Measurements from ENCODE around the gene PIAS4. TPM values are rescaled to one million over a fixed set of nuclear protein-coding genes. Genes with fewer than 3 reads are reported as not detected.

Gene PIAS4
- total and polyA plus RNA-seq, 2 of the 13 experiments (the other 11 are each of a cell fraction or from before 2014, with no cell fraction given), result 9.0 to 20.1 TPM

DNA sequence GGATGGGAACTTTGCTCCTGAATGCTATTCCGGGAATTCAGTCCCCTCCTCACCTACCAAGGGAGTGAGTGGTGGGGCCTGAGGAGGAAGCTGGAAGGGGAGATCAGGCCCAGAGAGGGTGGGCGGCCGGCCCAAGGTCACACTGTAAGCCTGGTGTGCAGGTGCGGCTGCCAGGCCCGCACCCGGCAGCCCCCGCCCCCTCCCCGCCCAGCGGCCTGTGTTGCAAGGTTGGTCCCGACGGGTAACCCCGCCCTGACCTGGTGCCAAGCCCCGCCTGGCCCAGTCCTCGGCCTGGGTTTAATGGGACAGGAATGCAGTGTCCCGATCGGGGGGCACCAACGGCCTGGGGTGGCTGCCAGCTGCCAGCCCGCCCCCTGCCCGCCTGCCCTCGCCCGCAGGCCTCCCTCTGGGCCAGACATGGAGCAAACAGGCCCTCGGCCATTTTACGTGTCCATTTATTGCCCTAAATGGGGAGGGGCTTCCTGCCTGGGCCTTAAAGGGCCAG lies 53.7 kb downstream of the PIAS4 start (continued):
- TF ChIP-seq MAZ (IDR thresholded peaks at IDR 0.05; ENCODE audit: borderline replicate concordance, low read depth, low read length) (no peak), MAZ (CRISPR knock-in tag; IDR thresholded peaks at IDR 0.05; ENCODE audit: low read depth) (peak; percentile 24; the same call in 1 of the 2 replicates), ZNF7 (CRISPR knock-in tag; IDR thresholded peaks at IDR 0.05) (no peak), EED (CRISPR knock-in tag; IDR thresholded peaks at IDR 0.05) (no peak), CCAR2 (optimal IDR thresholded peaks at IDR 0.05; ENCODE audit: low read depth, low read length) (no peak), FOSL2 (CRISPR knock-in tag; IDR thresholded peaks at IDR 0.05) (peak; percentile 48; the same call in 1 of the 2 replicates), SMAD3 (CRISPR knock-in tag; IDR thresholded peaks at IDR 0.05) (no peak), GATAD2A (CRISPR knock-in tag; IDR thresholded peaks at IDR 0.05) (no peak), KLF12 (CRISPR knock-in tag; IDR thresholded peaks at IDR 0.05; ENCODE audit: borderline replicate concordance) (no peak), NR3C1 (CRISPR knock-in tag; IDR thresholded peaks at IDR 0.05) (no peak), THAP11 (CRISPR knock-in tag; IDR thresholded peaks at IDR 0.05) (peak; percentile 17; the same call in 1 of the 2 replicates), PTBP1 (IDR thresholded peaks at IDR 0.05; ENCODE audit: low read depth, low read length, poor library complexity, severe bottlenecking) (no peak), RBFOX2 (IDR thresholded peaks at IDR 0.05; ENCODE audit: low read depth, low read length) (peak; percentile 85), ZBTB7A (CRISPR knock-in tag; IDR thresholded peaks at IDR 0.05) (peak; percentile 20; the same call in 1 of the 2 replicates), SP1 (IDR thresholded peaks at IDR 0.05) (no peak), SP1 (CRISPR knock-in tag; IDR thresholded peaks at IDR 0.05) (peak; percentile 9; the same call in 1 of the 2 replicates), ZBTB38 (CRISPR knock-in tag; IDR thresholded peaks at IDR 0.05) (no peak)
- TF ChIP-seq, protein P1, sequence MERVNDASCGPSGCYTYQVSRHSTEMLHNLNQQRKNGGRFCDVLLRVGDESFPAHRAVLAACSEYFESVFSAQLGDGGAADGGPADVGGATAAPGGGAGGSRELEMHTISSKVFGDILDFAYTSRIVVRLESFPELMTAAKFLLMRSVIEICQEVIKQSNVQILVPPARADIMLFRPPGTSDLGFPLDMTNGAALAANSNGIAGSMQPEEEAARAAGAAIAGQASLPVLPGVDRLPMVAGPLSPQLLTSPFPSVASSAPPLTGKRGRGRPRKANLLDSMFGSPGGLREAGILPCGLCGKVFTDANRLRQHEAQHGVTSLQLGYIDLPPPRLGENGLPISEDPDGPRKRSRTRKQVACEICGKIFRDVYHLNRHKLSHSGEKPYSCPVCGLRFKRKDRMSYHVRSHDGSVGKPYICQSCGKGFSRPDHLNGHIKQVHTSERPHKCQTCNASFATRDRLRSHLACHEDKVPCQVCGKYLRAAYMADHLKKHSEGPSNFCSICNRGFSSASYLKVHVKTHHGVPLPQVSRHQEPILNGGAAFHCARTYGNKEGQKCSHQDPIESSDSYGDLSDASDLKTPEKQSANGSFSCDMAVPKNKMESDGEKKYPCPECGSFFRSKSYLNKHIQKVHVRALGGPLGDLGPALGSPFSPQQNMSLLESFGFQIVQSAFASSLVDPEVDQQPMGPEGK (CRISPR knock-in tag; IDR thresholded peaks at IDR 0.05), result peak; percentile 89
- TF ChIP-seq, protein P2, sequence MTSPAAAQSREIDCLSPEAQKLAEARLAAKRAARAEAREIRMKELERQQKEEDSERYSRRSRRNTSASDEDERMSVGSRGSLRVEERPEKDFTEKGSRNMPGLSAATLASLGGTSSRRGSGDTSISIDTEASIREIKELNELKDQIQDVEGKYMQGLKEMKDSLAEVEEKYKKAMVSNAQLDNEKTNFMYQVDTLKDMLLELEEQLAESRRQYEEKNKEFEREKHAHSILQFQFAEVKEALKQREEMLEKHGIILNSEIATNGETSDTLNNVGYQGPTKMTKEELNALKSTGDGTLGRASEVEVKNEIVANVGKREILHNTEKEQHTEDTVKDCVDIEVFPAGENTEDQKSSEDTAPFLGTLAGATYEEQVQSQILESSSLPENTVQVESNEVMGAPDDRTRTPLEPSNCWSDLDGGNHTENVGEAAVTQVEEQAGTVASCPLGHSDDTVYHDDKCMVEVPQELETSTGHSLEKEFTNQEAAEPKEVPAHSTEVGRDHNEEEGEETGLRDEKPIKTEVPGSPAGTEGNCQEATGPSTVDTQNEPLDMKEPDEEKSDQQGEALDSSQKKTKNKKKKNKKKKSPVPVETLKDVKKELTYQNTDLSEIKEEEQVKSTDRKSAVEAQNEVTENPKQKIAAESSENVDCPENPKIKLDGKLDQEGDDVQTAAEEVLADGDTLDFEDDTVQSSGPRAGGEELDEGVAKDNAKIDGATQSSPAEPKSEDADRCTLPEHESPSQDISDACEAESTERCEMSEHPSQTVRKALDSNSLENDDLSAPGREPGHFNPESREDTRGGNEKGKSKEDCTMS (CRISPR knock-in tag; conservative IDR thresholded peaks at IDR 0.05), result no peak
- TF ChIP-seq, protein P3, sequence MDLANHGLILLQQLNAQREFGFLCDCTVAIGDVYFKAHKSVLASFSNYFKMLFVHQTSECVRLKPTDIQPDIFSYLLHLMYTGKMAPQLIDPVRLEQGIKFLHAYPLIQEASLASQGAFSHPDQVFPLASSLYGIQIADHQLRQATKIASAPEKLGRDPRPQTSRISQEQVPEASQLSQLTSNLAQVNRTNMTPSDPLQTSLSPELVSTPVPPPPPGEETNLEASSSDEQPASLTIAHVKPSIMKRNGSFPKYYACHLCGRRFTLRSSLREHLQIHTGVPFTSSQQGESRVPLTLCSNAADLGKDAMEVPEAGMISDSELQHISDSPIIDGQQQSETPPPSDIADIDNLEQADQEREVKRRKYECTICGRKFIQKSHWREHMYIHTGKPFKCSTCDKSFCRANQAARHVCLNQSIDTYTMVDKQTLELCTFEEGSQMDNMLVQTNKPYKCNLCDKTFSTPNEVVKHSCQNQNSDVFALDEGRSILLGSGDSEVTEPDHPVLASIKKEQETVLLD (CRISPR knock-in tag; IDR thresholded peaks at IDR 0.05; ENCODE audit: low read depth), result no peak
- TF ChIP-seq, protein P4, sequence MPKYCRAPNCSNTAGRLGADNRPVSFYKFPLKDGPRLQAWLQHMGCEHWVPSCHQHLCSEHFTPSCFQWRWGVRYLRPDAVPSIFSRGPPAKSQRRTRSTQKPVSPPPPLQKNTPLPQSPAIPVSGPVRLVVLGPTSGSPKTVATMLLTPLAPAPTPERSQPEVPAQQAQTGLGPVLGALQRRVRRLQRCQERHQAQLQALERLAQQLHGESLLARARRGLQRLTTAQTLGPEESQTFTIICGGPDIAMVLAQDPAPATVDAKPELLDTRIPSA (CRISPR knock-in tag; IDR thresholded peaks at IDR 0.05; ENCODE audit: borderline replicate concordance), result no peak

All from HepG2 (cell line).